Measurements from ENCODE around the gene SPAG5.

The SPAG5 gene

DNA sequence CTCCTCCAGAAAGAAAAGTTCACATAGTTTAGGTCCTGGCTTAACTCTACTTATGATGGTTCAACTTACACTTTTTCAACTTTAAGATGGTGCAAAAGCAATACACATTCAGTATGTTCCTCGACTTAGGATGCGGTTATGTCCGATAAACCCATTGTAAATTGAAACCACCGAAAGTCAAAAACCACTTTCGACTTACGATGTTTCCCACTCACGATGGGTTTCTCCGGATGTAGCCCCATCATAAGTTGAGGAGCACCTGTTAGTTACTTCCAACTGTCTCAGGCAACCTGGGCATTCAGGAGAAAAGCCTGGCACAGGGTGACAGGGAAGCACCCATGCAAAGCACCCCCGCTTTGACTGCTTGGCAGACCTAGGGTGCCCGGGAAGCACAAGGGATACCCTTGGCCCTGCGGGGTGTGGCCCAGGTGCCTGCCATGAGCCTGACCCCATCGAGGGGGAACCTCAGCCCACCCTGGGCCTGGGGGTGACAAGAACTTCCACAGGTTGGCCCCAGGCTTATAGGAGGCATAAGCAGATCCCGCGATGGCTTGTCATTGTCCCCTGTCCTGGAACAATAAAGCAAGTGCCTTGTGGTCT is 60.4 kb downstream of the SPAG5 start:
- no peak for DNase-seq

DNA sequence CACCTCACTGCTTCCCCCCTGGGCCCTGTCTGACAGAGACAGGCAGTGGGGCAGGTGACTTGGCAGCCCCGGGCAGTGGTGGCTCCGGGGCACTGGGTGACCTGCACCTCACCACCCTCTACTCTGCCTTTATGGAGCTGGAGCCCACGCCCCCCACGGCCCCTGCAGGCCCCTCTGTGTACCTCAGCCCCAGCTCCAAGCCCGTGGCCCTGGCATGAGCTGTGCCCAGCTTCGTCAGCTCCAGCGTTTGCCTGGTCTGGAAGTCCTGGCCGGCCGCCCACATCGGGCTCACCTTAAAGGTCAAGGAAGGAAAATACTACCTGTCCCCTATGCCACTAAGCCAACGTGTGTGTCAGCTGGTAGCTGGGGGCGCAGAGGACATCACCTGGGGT is 61.6 kb downstream of the SPAG5 start:
- DNase-seq: no peak

DNA sequence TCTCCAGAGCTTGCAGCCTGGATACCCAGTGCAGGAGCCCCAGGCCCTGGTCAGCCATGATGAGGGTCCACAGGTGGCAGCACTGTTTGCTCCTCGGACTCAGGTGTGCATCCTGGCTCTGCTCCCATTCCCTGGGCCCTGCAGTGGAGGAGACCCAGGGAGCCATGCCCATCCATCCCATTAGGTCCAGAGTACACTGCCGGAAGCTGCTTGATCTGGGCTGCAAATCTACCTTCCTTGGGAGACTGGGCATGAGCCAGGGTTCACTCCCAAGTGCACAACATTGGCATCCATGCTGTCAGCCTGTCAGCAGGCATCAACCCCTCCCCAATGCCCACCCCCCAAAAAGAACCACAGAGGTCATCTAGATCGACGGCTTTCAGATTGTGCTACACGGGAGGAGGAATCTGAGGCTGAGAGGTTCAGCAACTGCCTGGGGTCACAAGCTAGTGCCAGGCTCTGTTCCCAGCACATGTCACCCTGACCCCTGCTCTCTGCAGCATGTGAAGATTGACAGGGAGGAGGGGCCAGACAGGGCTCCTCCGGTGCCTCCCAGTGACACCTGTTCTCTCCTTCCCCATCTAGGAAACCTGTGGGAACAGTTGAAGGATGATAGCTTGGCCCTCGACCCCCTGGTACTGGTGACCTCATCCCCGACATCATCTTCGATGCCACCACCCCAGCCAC is 62.1 kb downstream of the SPAG5 start:
- DNase-seq: no peak

DNA sequence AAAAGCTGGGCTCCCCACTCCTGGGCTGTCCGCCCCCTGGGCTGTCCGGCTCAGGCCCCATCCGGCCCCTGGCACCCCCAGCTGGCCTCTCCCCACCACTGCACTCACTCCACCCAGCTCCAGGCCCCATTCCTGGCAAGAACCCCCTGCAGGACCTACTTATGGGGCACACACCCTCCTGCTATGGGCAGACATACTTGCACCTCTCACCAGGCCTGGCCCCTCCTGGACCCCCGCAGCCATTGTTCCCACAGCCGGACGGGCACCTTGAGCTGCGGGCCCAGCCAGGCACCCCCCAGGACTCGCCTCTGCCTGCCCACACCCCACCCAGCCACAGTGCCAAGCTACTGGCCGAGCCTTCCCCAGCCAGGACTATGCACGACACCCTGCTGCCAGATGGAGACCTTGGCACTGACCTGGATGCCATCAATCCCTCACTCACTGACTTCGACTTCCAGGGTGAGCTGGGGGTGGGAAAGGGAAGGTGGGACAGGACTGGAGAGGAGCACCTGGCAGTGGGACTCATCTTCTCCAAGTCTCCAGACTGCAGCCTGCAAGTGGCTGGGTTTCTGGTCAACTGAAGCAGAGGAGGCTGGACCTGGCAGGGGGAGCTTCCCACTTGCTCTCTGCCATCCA is 64.0 kb downstream of the SPAG5 start:
- DNase-seq: no peak

DNA sequence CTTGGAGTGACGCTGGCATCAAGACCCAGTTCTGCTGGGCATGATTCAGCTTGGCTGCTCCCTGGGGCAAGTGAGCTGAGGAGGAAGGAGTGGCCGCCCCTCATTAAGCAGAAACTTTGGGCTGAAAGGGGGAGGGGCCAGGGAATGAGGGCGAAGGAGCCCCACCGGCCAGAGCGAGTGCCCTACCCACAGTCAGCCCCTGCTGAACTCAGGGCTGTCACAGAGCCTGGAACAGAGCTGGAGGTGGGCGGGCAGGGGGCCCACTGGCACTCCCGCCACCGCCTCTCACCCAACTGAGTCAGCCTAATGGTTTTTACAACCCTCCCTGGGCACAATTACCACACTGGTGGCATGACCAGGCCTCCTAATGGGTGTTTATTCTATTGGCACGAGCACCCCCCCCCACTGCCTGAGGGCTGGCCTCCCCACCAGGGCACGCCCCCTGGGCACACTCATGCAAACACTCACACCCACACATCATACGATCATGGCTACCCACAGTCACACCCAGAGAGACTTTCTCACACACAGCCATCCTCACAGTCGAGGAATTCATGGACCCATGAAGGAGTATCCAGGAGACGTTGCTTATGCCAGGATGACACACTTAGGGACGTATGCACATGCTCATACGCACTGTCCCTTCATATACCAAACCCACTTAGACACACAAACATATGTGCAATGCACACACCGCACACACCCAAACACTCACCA is 65.6 kb downstream of the SPAG5 start:
- DNase-seq: no peak

DNA sequence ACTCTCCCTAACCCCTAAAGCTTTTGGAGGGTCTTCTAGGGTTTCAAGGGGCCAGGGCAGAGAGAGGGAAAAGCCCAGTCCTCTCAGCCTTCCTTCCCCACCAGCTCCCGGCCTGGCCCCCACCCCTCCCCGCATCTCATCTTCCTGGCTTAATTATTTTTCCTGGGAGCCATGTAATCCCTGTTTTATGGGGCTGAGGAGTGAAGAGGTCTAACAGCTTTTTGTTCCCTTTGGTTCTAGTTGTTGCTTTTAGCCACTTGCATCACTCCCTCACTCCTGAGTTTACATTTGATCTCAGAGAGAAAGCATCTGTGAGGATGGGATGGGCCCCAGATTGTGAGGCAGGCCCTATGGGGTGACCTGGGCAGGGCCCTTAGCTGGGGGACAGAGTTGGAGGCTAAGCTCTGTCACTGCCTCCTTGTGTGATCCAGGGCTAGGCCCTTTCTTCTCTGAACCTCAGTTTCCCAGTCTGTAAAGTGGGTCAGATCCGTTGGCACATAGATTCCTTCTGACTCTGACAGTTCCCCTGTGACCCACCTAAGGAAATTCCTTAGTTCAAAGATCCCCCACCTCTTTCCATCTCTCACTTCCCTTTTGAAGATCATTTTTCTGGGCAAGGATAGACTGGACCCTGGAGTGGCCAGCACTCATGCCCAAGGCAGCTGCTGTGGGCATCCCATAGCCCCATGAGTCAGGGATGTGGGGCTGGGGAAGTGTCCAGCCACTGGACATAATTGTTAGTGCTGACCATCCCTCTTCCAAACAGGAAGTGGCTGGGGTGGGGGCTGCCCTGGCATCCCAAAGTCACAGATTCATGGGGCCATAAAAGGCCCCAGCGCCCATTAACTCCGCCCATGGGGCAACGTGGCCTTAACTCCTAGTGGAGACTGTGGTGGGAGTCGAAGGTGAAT is 66.5 kb downstream of the SPAG5 start:
- DNase-seq: no peak

DNA sequence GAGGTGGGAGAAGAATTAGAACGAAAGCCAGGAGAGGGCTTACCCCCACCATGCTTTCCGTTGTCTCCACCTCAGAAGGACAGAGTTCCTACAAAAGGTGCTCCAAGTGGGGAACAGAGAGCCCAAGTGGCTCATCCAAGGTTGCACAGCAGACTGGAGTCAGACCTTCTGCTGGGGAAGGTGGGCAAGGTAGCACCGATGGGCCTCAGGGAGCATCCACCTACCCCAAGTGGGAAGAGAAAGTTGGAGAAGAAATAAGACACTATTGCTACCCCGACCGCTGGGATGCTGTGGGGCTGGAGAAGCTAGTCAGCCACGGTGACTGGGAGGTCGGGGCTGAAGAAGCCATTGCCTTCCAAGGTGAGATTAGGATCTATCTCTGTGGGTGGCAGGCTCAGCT is 67.9 kb downstream of the SPAG5 start:
- DNase-seq: no peak

DNA sequence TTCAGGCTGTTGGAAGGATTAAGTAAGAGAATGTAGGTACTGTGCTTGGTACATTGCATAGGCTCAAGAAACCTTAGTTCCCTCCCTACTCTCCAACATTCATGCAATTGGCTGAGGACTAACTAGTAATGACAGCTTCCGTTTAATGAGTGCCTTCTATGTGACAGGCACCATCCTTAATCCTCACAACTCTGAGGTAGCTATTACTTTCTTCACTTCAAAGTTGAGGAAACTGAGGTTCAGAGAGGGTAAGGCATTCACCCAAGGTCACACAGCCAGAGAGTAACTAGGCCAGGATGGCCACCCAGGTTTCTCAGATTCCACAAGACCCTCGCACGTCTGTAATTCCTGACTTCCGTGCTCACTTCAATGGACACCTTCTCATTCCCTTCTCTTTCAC is 68.6 kb downstream of the SPAG5 start:
- no peak for DNase-seq

DNA sequence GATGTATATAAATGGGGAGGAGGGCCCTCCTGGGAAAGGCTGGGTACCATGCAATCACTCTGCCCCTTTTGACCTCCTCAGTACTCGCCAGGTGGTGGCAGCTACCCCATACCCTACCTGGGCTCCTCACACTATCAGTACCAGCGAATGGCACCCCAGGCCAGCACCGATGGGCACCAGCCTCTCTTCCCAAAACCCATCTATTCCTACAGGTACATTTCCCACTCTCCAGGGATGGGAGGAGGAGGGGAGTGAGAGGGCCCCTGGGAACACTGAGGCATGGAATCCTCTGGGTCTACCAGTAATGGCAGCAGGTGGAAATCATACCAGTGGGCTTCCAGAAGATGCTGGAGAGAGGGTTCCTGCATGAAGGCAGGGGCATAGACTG is 69.8 kb downstream of the SPAG5 start:
- DNase-seq: no peak

DNA sequence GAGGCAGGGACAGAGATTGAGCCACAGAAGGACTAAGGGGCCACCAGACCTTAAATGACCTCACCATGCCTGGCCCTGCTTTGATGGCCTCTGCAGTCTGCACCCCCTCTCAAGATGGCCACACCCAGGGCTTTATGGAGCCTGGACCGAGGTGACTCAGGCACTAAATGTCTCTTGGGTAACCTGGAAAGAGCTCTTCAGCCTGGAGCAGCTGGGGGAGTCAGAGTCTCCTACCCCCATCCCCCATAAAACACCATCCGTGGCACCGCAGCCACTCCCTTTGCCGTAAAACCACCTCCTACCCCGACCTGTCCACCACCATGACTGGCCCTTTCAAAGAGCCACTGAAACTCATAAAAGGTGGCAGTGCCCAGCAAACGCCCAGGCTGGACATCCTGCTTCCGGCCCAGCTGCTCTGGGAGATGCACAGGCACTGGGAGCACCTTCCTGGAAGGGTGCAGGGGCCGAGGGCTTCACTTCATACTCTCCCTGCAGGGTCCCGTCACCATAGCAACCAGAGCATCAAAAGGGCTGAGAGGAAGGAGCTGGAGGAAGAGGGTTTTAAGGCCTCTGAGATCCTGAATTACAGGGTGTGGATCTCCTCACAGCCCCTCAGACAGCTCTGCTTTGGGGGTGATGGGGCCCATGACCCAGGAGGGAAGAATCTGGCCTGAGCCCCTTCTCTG is 70.4 kb downstream of the SPAG5 start:
- no peak for DNase-seq

DNA sequence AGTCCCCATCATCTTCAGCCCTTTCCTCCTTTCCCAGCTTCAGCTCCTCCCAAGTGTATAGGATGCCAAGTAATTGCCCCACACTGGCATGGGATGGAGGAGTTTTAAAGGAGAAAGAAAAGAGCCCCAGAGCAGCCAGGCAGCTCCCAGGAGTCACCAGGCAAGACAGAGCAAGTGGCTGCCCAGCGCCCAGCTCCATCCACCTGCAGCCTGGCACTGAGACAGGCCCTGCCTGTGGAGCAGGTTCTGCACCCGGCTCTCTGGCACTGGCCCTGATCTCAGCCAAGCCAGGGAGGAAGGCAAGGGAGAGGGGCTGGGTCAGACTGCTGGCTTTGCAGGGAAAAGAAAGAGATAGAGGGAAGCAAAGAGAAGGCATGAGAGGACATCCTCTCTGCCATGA is 71.0 kb downstream of the SPAG5 start:
- no peak for DNase-seq
